WTC11 (cell line): ENCODE results near the gene B3GALNT2.

Source experiments
- ATF1 ChIP-seq: sonication (generic); formaldehyde crosslinking; IDR thresholded peaks from 2 replicates; pipeline ENCODE4 v1.8.1; 2023; ENCODE audit warnings: mild to moderate bottlenecking, moderate library complexity, missing genetic modification reagents
- ATF2 ChIP-seq: sonication (generic); formaldehyde crosslinking; IDR thresholded peaks from 2 replicates; pipeline ENCODE4 v1.8.1; 2022; ENCODE audit warnings: low read depth, missing genetic modification reagents, borderline replicate concordance
- CBFB ChIP-seq: sonication (generic); formaldehyde crosslinking; IDR thresholded peaks from 2 replicates; pipeline ENCODE4 v1.8.1; 2022; ENCODE audit warnings: mild to moderate bottlenecking, low read depth, missing genetic modification reagents
- ESRRA ChIP-seq: sonication (generic); formaldehyde crosslinking; IDR thresholded peaks from 2 replicates; pipeline ENCODE4 v1.8.1; 2022; ENCODE audit warnings: mild to moderate bottlenecking, missing genetic modification reagents, borderline replicate concordance
- KAT7 ChIP-seq: sonication (generic); formaldehyde crosslinking; IDR thresholded peaks from 2 replicates; pipeline ENCODE4 v1.8.1; 2023; ENCODE audit warnings: missing genetic modification reagents, mild to moderate bottlenecking, borderline replicate concordance
- MLX ChIP-seq: sonication (generic); formaldehyde crosslinking; IDR thresholded peaks from 2 replicates; pipeline ENCODE4 v1.8.1; 2023; ENCODE audit warnings: mild to moderate bottlenecking, missing genetic modification reagents, moderate library complexity
- NR2C2 ChIP-seq: sonication (generic); formaldehyde crosslinking; IDR thresholded peaks from 2 replicates; pipeline ENCODE4 v1.8.0; 2022; ENCODE audit warnings: mild to moderate bottlenecking, missing genetic modification reagents
- OVOL2 ChIP-seq: fragments of 250-450 bp; sonication (Bioruptor Pico); IDR thresholded peaks from 2 replicates; pipeline ENCODE4 v1.9.0; 2021; ENCODE audit warnings: mild to moderate bottlenecking, borderline replicate concordance
- ZSCAN18 ChIP-seq: fragments of 250-450 bp; sonication (Bioruptor Pico); IDR thresholded peaks from 2 replicates; pipeline ENCODE4 v2.1.2; 2022; ENCODE audit warnings: mild to moderate bottlenecking, moderate library complexity
- TF ChIP-seq, protein P1 (sequence below): fragments of 200-600 bp; IDR thresholded peaks from 2 replicates; pipeline ENCODE4 v1.8.0; 2022; ENCODE audit warnings: antibody characterized with exemption
- TF ChIP-seq, protein P2 (sequence below): sonication (generic); formaldehyde crosslinking; IDR thresholded peaks from 2 replicates; pipeline ENCODE4 v1.8.1; 2023; ENCODE audit warnings: mild to moderate bottlenecking, missing genetic modification reagents, moderate library complexity
- TF ChIP-seq, protein P3 (sequence below): sonication (generic); formaldehyde crosslinking; IDR thresholded peaks from 2 replicates; pipeline ENCODE4 v1.8.0; 2022; ENCODE audit warnings: missing genetic modification reagents

DNA sequence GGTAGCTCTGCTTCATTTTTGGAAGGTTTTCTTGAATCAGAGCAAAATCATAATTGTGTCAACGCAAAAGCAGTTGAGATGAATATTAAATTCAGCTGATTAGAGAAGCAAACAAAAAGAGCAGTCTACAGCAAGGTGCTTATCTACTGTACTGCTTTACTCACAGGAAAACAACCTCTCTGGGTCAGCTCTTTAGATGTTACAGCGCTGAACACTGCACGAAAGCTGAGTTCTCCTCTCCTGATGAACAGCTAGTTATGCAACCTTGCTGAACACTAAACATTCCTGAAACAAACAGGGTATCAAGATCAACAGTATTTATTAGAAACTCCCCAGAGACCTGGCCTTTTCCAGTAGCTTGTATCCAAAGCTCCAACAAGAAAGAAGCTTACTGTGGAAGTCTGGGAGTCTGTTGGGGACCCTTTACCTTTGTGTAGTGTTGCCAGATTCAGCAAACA is 95.7 kb downstream of the B3GALNT2 start:
- TF ChIP-seq, protein P1, sequence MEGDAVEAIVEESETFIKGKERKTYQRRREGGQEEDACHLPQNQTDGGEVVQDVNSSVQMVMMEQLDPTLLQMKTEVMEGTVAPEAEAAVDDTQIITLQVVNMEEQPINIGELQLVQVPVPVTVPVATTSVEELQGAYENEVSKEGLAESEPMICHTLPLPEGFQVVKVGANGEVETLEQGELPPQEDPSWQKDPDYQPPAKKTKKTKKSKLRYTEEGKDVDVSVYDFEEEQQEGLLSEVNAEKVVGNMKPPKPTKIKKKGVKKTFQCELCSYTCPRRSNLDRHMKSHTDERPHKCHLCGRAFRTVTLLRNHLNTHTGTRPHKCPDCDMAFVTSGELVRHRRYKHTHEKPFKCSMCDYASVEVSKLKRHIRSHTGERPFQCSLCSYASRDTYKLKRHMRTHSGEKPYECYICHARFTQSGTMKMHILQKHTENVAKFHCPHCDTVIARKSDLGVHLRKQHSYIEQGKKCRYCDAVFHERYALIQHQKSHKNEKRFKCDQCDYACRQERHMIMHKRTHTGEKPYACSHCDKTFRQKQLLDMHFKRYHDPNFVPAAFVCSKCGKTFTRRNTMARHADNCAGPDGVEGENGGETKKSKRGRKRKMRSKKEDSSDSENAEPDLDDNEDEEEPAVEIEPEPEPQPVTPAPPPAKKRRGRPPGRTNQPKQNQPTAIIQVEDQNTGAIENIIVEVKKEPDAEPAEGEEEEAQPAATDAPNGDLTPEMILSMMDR = no peak
- no peak for TF ChIP-seq ATF2 (CRISPR knock-in tag)
- TF ChIP-seq ATF1 (CRISPR knock-in tag) = no peak
- TF ChIP-seq, protein P2, sequence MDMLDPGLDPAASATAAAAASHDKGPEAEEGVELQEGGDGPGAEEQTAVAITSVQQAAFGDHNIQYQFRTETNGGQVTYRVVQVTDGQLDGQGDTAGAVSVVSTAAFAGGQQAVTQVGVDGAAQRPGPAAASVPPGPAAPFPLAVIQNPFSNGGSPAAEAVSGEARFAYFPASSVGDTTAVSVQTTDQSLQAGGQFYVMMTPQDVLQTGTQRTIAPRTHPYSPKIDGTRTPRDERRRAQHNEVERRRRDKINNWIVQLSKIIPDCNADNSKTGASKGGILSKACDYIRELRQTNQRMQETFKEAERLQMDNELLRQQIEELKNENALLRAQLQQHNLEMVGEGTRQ (CRISPR knock-in tag) = no peak
- no peak for TF ChIP-seq MLX (CRISPR knock-in tag)
- TF ChIP-seq NR2C2 (CRISPR knock-in tag) = no peak
- no peak for TF ChIP-seq KAT7 (CRISPR knock-in tag)
- TF ChIP-seq, protein P3, sequence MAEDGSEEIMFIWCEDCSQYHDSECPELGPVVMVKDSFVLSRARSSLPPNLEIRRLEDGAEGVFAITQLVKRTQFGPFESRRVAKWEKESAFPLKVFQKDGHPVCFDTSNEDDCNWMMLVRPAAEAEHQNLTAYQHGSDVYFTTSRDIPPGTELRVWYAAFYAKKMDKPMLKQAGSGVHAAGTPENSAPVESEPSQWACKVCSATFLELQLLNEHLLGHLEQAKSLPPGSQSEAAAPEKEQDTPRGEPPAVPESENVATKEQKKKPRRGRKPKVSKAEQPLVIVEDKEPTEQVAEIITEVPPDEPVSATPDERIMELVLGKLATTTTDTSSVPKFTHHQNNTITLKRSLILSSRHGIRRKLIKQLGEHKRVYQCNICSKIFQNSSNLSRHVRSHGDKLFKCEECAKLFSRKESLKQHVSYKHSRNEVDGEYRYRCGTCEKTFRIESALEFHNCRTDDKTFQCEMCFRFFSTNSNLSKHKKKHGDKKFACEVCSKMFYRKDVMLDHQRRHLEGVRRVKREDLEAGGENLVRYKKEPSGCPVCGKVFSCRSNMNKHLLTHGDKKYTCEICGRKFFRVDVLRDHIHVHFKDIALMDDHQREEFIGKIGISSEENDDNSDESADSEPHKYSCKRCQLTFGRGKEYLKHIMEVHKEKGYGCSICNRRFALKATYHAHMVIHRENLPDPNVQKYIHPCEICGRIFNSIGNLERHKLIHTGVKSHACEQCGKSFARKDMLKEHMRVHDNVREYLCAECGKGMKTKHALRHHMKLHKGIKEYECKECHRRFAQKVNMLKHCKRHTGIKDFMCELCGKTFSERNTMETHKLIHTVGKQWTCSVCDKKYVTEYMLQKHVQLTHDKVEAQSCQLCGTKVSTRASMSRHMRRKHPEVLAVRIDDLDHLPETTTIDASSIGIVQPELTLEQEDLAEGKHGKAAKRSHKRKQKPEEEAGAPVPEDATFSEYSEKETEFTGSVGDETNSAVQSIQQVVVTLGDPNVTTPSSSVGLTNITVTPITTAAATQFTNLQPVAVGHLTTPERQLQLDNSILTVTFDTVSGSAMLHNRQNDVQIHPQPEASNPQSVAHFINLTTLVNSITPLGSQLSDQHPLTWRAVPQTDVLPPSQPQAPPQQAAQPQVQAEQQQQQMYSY (CRISPR knock-in tag) = no peak
- TF ChIP-seq OVOL2 (CRISPR knock-in tag) = no peak
- TF ChIP-seq ZSCAN18 = no peak
- no peak for TF ChIP-seq CBFB (CRISPR knock-in tag)
- TF ChIP-seq ESRRA (CRISPR knock-in tag) = no peak
